HUDEP-2 (cell line): Measurements from ENCODE around the gene EYA4.

Experiments
- DNase-seq, 76 experiments: peaks; one replicate each; lab custom pipeline; 2025; ENCODE audit not compliant: unreplicated experiment in 76 of 76; lab: John Stamatoyannopoulos, UW

Gene EYA4

GRCh38 chr6:133277900-133278545 lies 36.9 kb downstream of the EYA4 start:
- no peak for DNase-seq

- peak in 13 of 76 experiments; percentile 4 to 55 (median 15) for DNase-seq
These were observed 45.6 kb downstream of the EYA4 start for GRCh38 chr6:133286765-133287164.

GRCh38 chr6:133288662-133289061 lies 47.5 kb downstream of the EYA4 start:
- no peak for DNase-seq

GRCh38 chr6:133289733-133290306 lies 48.7 kb downstream of the EYA4 start:
- DNase-seq, result no peak

- no peak for DNase-seq
These were observed 49.8 kb downstream of the EYA4 start for GRCh38 chr6:133290930-133291329.

- DNase-seq, result no peak
These were observed 50.5 kb downstream of the EYA4 start for GRCh38 chr6:133291671-133292070.

GRCh38 chr6:133297657-133298056 lies 56.5 kb downstream of the EYA4 start:
- no peak for DNase-seq

GRCh38 chr6:133298335-133298734 lies 57.2 kb downstream of the EYA4 start:
- DNase-seq, result no peak

- no peak for DNase-seq
These were observed 57.6 kb downstream of the EYA4 start for GRCh38 chr6:133298801-133299200.

- no peak for DNase-seq
These were observed 59.7 kb downstream of the EYA4 start for GRCh38 chr6:133300896-133301295.

- DNase-seq, result no peak
These were observed 60.7 kb downstream of the EYA4 start for GRCh38 chr6:133301835-133302234.

- DNase-seq, result no peak
These were observed 65.8 kb downstream of the EYA4 start for GRCh38 chr6:133306931-133307330.

GRCh38 chr6:133309579-133309978 lies 68.4 kb downstream of the EYA4 start:
- DNase-seq, result no peak

- DNase-seq, result no peak
These were observed 70.8 kb downstream of the EYA4 start for GRCh38 chr6:133312006-133312405.

GRCh38 chr6:133313068-133313467 lies 71.9 kb downstream of the EYA4 start:
- no peak for DNase-seq

- DNase-seq, result no peak
These were observed 73.8 kb downstream of the EYA4 start for GRCh38 chr6:133314947-133315346.

- no peak for DNase-seq
These were observed 74.7 kb downstream of the EYA4 start for GRCh38 chr6:133315811-133316210.

GRCh38 chr6:133317704-133318103 lies 76.5 kb downstream of the EYA4 start:
- DNase-seq, result no peak

GRCh38 chr6:133326584-133326983 lies 85.4 kb downstream of the EYA4 start:
- no peak for DNase-seq

- DNase-seq, result no peak
These were observed 92.7 kb downstream of the EYA4 start for GRCh38 chr6:133333852-133334251.

GRCh38 chr6:133337308-133337707 lies 96.2 kb downstream of the EYA4 start:
- DNase-seq, result no peak

- no peak for DNase-seq
These were observed 98.6 kb downstream of the EYA4 start for GRCh38 chr6:133339543-133340384.
